Measurements from ENCODE around the gene CACNA2D4. TPM values are rescaled to one million over a fixed set of nuclear protein-coding genes. Genes with fewer than 3 reads are reported as not detected.

Gene CACNA2D4
- total RNA-seq, 1 experiment from 2014 or later, result 3.6 TPM

- Histone ChIP-seq H3K9me3 (replicated peaks) (no peaks in the 10 kb centered on the region), H3K36me3 (no peaks in the 10 kb centered on the region), H3K4me3 (no peak overlapping the region), H3K4me1 (no peaks in the 10 kb centered on the region), H3K27me3 (0 out of 2 replicates have a peak, but pooled peaks cover 5% of the 10 kb centered on the region), H3K27ac (no peak overlapping the region)
- DNase-seq, result no peak
These were observed 72.6 kb downstream of the CACNA2D4 start for GRCh38 chr12:1845886-1846285.

- Histone ChIP-seq H3K36me3 (no peaks in the 10 kb centered on the region), H3K27me3 (0 out of 2 replicates have a peak, but pooled peaks cover 5% of the 10 kb centered on the region), H3K27ac (no peak overlapping the region), H3K4me3 (no peak overlapping the region), H3K9me3 (replicated peaks) (no peaks in the 10 kb centered on the region), H3K4me1 (no peaks in the 10 kb centered on the region)
- DNase-seq, result no peak
These were observed 73.0 kb downstream of the CACNA2D4 start for GRCh38 chr12:1845427-1845826.

DNA sequence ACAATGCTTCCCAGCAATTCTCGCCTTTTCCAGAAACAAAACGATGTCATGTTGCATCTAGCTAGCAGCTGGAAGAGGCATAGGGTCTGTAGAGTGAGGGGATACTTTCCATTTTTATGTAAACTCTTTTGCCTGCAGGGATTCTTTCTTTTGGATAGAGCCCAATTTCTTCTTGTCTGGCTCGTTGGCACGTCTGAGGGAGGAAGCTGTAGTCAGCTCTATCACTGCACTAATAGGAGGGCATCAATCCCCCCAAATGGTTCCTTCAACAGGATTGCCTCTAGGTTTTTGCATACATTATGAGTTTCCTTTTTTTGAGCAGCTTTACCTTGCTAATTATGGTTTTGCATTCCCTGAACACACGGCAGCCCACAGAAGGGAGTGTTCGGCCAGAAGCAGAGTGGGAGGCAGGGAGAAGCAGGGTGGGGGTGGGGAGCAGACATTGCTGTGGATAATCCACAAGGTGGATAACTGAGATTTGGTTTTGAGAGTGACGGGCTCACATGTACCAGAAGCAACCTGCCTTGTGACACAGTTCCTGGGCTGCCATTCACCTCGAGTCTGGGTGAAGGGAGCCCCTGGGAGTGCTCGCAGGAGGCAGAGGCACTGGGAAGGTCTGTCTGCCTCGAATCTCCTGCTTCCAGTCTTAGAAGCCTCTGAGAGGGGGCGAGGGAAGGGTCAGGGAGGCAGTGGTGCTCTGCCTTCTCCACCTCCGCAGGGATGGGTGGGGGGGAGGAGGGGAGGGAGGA, 73.6 kb downstream of the CACNA2D4 start:
- no peak for DNase-seq
- H3K9me3 ChIP-seq (replicated peaks), result no peaks in the 10 kb centered on the region
- H3K4me1 ChIP-seq, result no peaks in the 10 kb centered on the region
- no peaks in the 10 kb centered on the region for H3K36me3 ChIP-seq
- H3K4me3 ChIP-seq, result no peak overlapping the region
- 0 out of 2 replicates have a peak, but pooled peaks cover 5% of the 10 kb centered on the region for H3K27me3 ChIP-seq
- no peak overlapping the region for H3K27ac ChIP-seq

DNA sequence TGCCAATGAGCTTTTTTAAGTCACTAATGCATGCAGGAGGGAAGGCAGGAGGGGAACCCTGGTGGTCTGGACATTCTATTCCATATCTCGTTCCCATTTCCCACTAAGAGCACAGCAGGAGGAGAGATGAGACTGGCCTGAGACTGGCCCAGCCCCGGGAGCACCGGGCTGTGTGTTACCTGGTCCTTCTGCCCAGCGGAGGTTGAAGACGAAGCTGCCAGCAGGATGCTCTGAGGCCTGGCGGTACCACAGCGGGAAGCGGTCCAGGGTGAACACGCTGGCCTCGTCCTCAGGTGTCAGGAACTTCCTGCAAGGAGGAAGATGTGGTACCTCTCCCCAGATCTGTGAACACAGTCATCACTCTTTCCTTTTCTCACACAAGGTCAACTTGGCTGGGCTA, 74.2 kb downstream of the CACNA2D4 start:
- H3K27me3 ChIP-seq, result 0 out of 2 replicates have a peak, but pooled peaks cover 4% of the 10 kb centered on the region

GRCh38 chr12:1843641-1844005, 74.8 kb downstream of the CACNA2D4 start:
- DNase-seq, result no peak

More for the DNA sequence above, 74.2 kb downstream of the CACNA2D4 start:
- DNase-seq, result no peak
- Histone ChIP-seq H3K27ac (no peak overlapping the region), H3K9me3 (replicated peaks) (no peaks in the 10 kb centered on the region), H3K36me3 (no peaks in the 10 kb centered on the region), H3K4me1 (no peaks in the 10 kb centered on the region), H3K4me3 (no peak overlapping the region)

DNA sequence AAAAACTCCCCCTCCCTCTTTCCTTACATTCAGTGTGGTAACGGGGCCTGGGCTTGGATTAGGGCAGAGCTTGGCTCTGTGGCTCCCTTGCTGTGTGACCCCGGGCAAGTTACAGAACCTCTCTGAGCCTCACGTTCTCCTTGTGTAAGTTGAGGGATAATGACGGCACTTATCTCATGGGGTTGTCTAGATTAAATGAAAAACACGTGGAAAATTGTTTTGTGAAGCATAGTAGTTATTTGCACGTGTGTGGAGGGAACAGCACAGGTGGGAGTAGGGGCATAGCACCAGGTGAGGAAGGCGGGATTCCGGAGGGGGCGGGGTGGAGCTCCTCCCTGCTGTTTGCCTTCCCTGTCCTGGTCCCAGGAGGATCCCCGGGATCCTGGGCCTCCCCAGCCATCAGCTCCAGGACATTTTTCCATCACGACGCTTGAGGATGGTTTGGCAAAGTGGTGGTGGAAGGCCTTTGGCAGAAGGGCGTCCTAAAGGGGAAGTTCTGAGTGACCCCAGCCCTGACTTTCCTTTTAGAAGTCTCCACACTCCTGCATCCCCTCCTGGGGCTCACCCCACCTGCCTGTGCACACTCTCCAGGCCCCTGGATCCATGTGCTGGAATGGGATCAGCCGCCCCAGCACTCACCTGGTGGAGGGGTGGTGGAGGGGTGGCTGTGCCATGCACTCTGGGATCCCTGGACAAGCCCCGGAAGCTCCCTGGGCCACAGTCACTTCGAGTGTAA, 75.4 kb downstream of the CACNA2D4 start:
- no peak overlapping the region for H3K4me3 ChIP-seq
- H3K27ac ChIP-seq, result no peak overlapping the region
- H3K27me3 ChIP-seq, result no peaks in the 10 kb centered on the region
- peaks cover 4% of the 10 kb centered on the region; the same call in 1 of the 2 replicates for H3K4me1 ChIP-seq
- no peaks in the 10 kb centered on the region for H3K9me3 ChIP-seq (replicated peaks)
- DNase-seq, result no peak
- H3K36me3 ChIP-seq, result no peaks in the 10 kb centered on the region

More at GRCh38 chr12:1843641-1844005, 74.8 kb downstream of the CACNA2D4 start:
- Histone ChIP-seq H3K4me1 (no peaks in the 10 kb centered on the region), H3K27ac (no peak overlapping the region), H3K36me3 (no peaks in the 10 kb centered on the region), H3K27me3 (no peaks in the 10 kb centered on the region), H3K4me3 (no peak overlapping the region), H3K9me3 (replicated peaks) (no peaks in the 10 kb centered on the region)

- peaks cover 11% of the 10 kb centered on the region for H3K4me1 ChIP-seq
These were observed 76.1 kb downstream of the CACNA2D4 start for GRCh38 chr12:1842183-1842904.

DNA sequence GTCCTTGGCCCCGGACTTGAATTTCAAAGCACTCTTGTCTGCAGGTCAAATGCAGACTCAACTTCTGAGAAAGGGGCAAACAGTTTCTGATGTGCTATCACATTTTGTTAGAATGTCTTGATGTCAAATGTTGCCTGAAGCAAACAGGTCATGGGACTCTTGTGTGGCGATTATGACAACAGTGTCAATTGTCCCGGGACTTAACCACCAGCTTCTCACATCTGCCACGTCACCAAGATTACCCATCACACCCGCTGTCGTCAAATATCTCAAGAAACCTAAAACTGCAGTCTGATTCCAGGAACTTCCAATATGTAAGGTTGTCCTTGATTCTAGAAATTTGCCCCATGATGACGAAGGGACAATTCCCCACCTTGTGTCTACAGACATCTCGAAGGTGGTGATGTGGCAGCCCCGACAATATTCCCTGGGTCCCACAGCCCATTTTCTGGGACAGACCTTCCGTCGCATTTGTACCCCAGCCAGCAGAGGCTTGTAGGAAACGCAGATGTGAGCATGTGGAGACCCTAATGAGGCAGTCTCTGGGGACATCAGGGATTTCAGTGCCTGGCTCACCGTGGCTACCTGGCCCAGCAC, 76.8 kb downstream of the CACNA2D4 start:
- Histone ChIP-seq H3K4me1 (peaks cover 18% of the 10 kb centered on the region), H3K36me3 (no peaks in the 10 kb centered on the region), H3K9me3 (replicated peaks) (no peaks in the 10 kb centered on the region), H3K27ac (no peak overlapping the region), H3K27me3 (no peaks in the 10 kb centered on the region), H3K4me3 (no peak overlapping the region)
- DNase-seq, result no peak

More at GRCh38 chr12:1842183-1842904, 76.1 kb downstream of the CACNA2D4 start:
- no peak for DNase-seq
- Histone ChIP-seq H3K27ac (no peak overlapping the region), H3K9me3 (replicated peaks) (no peaks in the 10 kb centered on the region), H3K27me3 (no peaks in the 10 kb centered on the region), H3K36me3 (no peaks in the 10 kb centered on the region), H3K4me3 (no peak overlapping the region)

DNA sequence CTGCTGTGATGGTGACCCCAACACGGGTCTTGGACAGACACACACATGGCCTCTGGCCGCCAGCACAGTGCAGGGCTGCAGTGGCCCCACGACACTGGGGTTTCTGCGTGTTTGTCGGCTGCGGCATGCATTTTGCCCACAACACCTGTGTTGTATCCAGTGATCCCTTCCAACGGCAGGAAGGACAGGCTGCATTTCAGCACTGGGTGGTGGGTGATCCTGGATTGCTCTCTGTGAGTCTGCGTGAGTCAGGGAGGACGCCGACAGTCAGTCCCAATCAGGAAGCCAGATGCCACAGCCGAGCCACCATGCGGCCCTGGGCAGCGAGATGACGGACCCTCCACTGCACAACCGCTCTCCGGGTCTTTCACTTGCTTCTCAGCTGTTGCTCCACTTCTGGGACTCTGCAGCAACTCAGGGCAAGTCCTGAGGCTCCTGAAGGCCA, 77.4 kb downstream of the CACNA2D4 start:
- no peaks in the 10 kb centered on the region for H3K36me3 ChIP-seq
- no peaks in the 10 kb centered on the region for H3K9me3 ChIP-seq (replicated peaks)
- no peak for DNase-seq
- H3K4me1 ChIP-seq, result peaks cover 19% of the 10 kb centered on the region
- no peak overlapping the region for H3K27ac ChIP-seq
- H3K4me3 ChIP-seq, result no peak overlapping the region
- no peaks in the 10 kb centered on the region for H3K27me3 ChIP-seq

DNA sequence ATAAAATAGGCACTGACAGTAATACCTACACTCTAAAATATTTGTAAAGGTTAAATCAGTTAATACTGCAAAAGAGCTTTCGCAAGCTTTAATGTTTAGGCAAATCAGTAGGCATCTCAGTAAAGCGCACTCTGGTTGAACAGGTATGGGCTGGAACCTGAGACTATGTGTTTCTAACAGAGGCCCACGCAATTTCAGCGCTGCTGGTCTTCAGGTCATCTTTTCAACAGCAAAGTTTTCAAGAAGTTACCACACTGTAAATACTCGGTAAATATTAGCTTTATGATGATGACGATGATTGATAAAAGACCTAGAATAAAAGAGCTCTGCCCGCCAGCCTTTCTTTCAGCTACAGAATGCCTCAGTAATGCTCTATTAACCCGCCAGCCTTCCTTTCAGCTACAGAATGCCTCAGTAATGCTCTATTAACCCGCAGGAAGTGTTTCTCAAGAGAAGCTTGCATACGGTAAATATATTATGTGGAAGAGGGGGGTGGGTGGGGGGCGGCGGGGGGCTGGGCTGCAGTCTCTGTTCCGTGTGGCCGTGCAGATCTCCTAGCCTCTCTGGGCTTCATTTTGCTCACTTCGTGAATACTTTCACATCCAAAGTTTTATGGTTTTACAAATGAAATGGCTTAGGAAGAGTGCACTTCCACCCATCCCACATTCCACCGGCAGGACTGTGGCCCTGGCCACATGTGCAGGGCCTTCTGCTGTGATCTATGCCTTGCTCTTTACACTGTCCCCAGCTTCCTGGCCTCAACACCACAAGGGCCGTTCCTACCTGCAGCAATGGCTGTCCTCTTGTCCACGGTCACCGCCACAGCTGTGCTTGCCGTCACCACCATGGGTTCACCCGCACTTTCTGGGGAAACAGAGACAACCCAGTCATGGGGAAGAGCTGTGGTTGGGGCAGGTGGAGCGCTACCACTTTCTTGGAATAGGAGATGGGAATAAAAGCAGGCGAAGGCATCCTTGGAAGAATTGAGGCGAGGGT, 78.2 kb downstream of the CACNA2D4 start:
- no peaks in the 10 kb centered on the region for H3K9me3 ChIP-seq (replicated peaks)
- peaks cover 19% of the 10 kb centered on the region for H3K4me1 ChIP-seq
- DNase-seq, result no peak
- no peak overlapping the region for H3K27ac ChIP-seq
- H3K4me3 ChIP-seq, result no peak overlapping the region
- no peaks in the 10 kb centered on the region for H3K27me3 ChIP-seq
- H3K36me3 ChIP-seq, result no peaks in the 10 kb centered on the region

- no peaks in the 10 kb centered on the region for H3K9me3 ChIP-seq (replicated peaks)
- H3K27me3 ChIP-seq, result no peaks in the 10 kb centered on the region
- H3K36me3 ChIP-seq, result no peaks in the 10 kb centered on the region
- no peak for DNase-seq
- no peak overlapping the region for H3K27ac ChIP-seq
- peaks cover 19% of the 10 kb centered on the region for H3K4me1 ChIP-seq
- no peak overlapping the region for H3K4me3 ChIP-seq
These were observed 79.0 kb downstream of the CACNA2D4 start for GRCh38 chr12:1839464-1839863.

DNA sequence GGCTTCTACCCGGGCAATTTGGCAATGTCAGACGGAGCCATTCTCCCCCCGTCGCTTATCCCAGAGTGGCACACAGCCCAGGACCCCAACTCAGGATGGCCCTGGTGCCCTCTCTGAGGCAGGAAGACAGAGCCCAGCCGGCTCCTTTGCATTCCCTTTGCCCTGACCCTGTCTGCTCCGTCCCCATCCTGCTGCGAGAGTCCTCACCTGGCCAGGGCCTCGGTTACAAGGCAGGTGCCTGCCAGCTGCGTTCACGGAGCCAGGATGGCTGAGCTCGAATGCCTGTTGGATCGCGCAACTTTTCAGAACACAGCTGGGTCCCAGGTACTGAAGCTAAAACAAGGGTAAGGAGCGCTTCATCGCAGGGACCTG, 79.5 kb downstream of the CACNA2D4 start:
- Histone ChIP-seq H3K4me3 (no peak overlapping the region), H3K27me3 (no peaks in the 10 kb centered on the region), H3K4me1 (peaks cover 19% of the 10 kb centered on the region), H3K27ac (no peak overlapping the region), H3K36me3 (no peaks in the 10 kb centered on the region), H3K9me3 (replicated peaks) (no peaks in the 10 kb centered on the region)
- DNase-seq, result no peak

- no peak overlapping the region for H3K4me3 ChIP-seq
- no peaks in the 10 kb centered on the region for H3K9me3 ChIP-seq (replicated peaks)
- no peaks in the 10 kb centered on the region for H3K36me3 ChIP-seq
- no peaks in the 10 kb centered on the region for H3K27me3 ChIP-seq
- H3K4me1 ChIP-seq, result peaks cover 19% of the 10 kb centered on the region
- no peak for DNase-seq
- peak overlapping the region; percentile 60; the same call in 1 of the 2 replicates for H3K27ac ChIP-seq
These were observed 80.1 kb downstream of the CACNA2D4 start for GRCh38 chr12:1838205-1838993.

Measured in SJCRH30 (cell line).